ENCODE data around the gene MKNK1.

MKNK1 gene

DNA sequence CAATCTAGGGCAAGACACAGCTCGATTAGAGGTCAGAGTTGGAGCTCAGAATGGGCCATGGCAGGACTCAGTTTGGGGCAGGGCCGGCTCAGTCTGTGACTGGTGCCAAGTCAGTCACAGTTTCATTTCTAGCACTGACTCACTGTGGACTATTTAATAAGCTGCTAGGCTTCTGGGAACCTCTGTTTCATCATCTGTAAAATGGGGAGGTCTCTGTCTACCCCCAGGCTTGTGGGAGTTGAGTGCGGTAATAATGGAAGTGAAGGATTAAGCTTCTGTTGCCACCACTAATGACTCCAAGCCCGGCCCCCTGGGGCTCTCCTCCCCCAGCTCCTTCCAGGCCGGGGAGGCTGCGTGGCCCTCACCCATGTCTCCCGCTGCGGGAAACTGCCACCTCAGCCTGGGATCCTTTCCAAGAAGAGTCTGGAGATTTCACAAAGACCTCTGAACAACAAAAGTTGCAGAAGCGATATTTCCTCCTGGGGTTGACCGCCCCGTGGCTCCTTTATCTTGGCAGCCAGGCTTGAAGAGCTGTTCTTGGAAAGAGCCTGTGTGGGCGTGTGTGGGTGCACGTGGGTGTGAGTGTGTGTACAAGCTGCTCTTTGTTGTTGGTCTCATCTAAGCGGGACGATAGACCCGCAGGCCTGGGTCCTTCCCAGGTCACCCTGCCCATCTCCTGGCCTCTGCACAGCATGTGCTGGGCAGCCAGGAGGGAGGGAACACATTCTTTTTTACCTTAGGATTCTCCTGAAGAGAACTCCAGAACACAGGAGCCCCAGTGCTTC lies 81.7 kb downstream of the MKNK1 start:
- DNase-seq (ENCODE audit: low read depth, low spot score) = peak; percentile 95

DNA sequence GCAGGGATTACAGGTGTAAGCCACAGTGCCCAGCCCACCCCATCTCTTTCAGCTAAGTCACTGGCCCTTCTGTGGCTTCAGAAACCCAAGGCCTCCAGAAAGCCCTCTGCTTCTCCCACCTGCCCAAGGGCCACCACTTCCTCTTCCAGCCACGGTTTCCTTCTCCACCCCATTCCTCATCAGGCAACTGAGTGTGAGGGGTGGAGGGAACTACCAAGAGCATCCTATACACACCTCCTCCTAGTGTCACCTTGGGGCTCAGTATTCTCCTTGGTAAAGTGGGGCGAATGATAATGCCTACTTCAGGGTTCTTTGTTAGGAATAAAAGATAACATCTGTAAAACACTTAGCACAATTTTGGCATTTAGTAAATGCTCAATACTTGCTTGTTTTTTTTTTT lies 82.7 kb downstream of the MKNK1 start:
- no peak for DNase-seq (ENCODE audit: low read depth, low spot score)

DNA sequence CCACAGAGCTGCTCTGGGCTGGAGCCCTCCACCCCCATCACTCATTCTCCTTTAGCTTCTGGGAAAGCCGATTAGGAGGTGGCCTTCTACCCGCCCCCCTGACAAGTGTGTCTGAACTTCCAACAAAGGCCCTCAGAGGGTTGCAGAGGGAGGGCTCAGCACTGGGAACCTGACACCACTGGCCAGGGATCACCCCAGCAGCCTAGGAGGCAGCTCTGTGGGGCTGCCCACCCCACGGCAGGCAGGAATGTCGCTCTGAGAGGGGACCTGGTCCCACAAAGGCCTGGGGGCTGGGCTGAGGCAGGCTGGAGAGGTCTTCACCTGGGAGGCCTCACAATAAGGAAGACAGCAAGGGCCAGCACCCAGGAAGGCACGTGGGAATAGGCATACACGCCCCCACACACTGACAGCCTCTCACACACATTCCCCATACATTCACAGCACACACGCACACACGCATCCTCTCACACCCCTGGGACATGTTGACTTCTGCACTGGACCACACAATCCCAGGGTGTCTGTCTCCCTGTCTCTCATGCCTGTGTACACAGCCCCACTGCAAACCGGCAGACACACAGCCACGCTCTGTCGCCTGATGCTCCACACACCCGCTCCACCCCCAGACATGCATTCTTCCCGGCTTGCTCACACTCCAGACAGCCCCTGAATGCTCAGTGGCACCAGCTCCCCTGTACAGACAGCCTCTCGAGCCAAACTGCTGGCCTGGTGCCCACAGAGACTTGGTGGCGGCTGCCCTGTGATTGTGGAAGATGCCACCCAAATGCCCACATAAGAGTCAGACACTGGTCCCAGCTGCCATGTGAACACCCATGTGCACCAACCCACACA lies 83.8 kb downstream of the MKNK1 start:
- DNase-seq (ENCODE audit: low read depth, low spot score) = peak; percentile 95

DNA sequence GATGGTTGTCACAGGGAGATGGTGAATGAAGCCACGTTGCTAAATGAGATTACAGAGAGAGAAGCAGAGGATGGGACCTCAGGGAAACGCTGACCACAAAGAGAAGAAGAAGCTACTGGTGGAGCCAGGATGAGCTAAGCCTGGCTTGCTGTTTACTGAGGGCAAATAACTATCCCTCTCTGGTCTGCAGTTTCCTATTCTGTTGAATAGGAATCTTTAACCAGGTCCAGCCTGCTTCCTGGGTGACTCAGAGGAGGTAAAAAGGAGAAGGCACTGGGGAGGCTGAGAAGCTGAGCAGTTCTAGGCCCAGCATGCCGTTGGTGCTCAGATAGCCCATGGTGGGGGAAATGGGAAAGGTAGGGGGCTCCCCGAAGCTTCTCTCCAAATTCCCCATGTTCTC lies 84.9 kb downstream of the MKNK1 start:
- DNase-seq (ENCODE audit: low read depth, low spot score) = no peak

- DNase-seq (ENCODE audit: low read depth, low spot score) = no peak
Observed at GRCh38 chr1:46517932-46518498, 86.1 kb downstream of the MKNK1 start.

DNA sequence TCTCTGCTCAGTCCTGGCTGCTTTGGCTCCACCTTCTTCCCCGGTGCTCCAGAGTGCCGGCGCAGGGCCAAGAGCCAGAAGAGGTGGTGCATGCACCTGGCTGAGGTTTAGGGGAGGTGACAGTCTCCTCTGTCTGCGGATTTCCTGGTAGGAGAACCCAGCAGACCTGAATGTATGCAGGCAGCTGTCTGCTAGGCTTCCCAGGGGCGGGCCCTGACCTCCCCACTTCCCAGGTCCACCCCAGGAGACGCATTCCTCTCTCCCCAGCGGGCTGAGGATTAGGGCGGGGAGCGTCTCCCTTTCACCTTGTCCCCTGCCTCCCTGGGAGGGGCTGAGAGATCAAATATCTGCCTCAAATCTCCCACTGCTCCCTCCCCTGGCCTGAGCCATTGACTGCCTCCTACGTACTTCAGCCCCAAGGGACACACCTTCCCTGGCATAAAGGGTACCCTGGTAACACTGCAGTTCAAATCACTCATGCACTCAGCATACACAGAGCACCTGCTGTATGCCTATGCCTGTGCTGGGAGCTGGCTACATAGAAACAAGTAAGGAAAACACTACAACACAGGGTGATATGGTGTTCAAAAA lies 87.0 kb downstream of the MKNK1 start:
- DNase-seq (ENCODE audit: low read depth, low spot score) = no peak

DNA sequence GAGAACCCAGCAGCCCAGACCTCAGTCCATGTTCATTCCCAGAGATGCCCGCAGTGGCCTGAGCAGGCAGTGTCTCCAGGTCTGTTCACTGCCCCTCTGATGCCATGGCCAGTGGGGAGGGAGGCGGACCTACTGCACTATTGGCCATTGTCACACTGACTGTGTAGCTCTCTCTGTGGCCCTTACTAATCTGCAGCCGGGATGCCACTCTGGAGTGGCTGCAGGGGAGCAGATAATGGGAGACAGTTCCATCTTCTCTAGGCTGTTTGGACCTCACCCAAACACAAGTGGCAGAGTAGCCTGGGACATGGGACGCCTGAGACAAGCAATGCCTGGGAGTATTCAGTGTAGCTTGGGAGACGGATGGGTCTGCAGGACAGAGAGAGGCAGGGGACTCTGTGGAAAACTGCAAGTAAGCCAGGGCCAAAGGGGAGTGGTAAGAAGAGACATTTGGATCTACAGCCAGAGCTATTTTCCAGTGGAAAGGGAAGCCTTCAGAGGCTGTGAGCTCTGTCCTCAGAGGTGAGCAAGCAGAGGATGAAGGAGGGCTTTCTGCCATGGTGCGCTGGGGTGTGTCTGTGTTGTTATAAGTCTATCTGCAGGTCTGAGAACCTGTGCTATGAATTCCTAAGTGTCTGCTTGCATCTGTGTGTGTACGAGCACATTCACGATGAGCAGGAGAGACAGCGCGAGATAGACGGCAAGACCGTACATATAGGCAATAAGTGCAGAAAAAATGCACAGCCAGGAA lies 87.7 kb downstream of the MKNK1 start:
- DNase-seq (ENCODE audit: low read depth, low spot score) = no peak

DNA sequence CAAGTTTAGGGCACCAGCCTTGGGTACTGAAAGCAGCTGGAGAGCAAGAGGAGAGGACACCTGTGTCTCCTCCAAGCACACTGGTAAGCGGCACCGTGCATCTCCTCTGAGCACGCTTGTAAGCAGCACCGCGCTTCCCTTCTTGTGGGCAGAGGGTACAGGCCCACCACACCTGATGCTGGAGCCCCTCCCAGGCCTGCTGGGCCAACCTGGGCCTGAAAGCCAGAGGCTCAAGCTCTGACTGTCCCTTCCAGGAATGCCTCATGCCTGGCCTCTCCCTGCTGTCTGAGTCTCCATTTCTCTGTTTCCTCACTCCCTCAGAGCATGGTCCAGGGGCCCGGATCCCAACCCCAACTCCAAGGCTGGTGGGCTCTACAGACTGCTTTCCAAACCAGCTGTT lies 88.5 kb downstream of the MKNK1 start:
- DNase-seq (ENCODE audit: low read depth, low spot score) = no peak

- DNase-seq (ENCODE audit: low read depth, low spot score) = no peak
Observed at GRCh38 chr1:46513536-46513935, 90.5 kb downstream of the MKNK1 start.

DNA sequence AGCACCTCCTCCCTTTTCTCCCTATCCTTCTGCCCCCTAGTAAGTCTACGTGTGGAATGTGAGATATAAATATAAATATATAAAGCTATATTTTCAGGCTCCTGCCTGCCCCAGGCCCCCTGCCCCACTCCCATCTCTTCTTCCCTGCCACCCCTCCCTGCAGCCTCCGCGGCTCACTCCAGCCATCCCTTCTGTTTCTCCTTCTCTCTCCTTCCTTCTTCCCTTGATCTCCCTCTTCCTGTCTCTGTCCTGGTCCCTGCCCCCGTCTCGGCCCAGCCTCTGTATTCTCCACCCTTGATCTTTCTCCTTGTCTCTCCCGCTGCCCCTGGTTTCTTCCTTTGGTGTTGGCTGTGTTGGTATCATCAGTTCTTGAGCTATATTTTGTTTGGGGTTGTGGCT lies 91.3 kb downstream of the MKNK1 start:
- no peak for DNase-seq (ENCODE audit: low read depth, low spot score)

DNA sequence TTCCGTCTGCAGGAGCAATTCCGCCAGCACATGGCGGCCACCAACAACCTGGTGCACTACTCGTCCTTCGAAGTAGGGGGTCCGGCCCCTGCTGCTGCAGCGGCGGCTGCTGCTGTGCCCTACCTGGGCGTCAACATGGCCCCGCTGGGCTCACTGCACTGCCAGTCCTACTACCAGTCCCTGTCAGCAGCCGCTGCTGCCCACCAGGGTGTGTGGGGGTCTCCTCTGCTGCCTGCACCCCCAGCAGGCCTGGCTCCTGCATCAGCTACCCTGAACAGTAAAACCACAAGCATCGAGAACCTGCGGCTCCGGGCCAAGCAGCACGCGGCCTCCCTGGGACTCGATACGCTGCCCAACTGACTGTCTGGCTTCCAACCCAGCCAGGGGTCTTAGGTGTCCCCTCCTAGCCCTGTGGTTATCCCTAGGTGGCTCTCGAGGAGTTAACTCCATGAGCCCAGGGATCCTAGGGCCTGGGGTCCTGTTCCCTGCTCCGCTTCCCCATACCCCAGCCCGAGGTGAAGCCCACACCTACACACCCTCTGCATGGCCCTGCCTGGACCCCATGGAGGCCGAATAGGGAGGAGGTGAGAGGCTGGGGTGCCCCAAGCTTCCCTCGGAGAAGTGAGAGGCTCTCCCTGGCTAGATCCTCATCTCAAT lies 91.8 kb downstream of the MKNK1 start:
- no peak for DNase-seq (ENCODE audit: low read depth, low spot score)

- DNase-seq (ENCODE audit: low read depth, low spot score) = no peak
Observed at GRCh38 chr1:46510998-46511365, 93.1 kb downstream of the MKNK1 start.

DNA sequence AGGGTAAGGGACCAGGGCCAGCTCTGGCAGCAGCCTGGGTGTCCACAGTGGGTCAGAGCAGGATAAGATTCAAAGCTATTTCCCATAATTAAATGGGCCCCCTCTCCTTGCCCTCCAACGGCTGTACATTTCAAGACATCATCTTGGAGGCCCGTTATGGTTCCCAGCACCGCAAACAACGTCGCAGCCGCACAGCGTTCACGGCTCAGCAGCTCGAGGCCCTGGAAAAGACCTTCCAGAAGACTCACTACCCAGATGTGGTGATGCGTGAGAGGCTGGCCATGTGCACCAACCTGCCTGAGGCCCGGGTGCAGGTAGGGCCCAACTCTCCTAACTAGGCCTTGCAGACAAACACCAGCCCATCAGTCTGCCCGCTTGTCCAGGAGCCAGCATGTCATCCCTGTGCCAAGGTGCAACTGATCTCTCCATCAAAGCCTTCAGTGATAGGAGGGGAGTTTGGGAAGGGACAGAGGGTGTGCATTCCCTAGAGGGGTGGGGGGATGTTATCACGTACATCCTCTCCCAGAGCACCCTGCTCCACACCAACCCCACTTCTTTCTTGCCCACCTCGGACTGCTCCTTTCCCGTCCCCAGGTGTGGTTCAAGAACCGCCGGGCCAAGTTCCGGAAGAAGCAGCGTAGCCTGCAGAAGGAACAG lies 93.6 kb downstream of the MKNK1 start:
- DNase-seq (ENCODE audit: low read depth, low spot score) = no peak

DNA sequence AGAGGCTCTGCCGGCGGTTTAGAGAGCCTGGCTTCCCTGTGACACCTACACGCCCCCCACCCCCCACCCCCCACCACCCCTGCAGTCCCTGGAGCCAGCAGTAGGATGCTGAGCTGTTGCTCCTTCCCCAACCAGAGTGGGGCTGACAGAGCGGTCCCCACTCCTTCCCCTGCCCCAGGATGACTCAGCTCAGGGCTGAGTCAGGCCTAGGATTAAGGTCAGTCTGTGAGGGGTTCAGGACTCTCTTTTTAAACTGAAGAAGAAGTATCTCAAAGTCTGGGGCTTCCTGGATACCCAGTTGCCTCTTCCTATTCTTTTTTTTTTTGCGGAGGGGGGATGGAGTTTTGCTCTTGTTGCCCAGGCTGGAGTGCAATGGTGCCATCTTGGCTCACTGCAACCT lies 95.3 kb downstream of the MKNK1 start:
- peak; percentile 36 for DNase-seq (ENCODE audit: low read depth, low spot score)

All from astrocyte of the hippocampus (primary cell).